ENCODE data around the gene WDR3.

The WDR3 gene

DNA sequence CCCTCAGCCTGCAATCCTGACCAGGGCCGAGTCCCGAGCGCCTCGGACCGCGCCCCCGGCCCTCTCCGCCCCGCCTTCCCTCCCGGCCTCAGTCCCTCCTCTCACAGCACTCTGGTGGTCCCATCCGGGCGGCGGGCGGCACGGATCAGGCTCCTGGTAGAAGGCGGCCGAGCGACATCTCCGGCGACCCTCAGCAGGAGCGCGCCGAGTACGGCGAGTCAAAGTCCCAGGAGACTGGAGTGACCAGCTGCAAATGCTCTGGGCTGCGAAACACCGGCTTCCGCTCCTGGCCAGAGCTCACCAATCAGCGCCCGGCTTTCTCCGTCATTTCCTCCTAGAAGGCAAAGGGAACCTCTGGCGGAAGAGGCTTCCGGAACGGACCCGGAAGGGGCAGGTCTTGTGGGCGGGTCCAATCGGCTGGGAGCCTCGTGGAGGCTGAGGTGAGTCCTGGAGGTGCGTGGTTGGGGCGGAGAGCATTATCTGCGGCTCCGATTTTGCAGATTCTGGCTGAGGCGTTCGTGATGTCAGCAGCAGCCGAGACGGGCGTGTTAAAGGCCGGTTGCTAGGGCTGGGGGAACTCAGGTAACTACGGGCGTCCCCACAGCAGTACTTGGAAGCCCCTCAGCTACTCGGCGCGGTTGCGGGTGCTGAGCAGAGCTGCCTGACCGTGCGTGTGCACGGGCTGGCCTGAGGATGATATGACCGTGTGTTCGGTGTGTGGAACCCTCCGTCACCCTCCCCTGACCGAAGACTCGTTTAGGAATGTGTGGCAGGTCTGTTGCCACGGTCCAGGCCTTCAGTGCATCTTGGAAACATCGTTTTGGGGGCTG is at the start of gene WDR3, which contains the start of gene GDAP2:
TSS of gene WDR3 (plus strand) at position 397 of the 830 bp plus-strand sequence. CDS start 3,581 bp downstream, outside the sequence.
TSS of gene GDAP2 (minus strand) at position 279 of the 830 bp plus-strand sequence. CDS start 9,264 bp downstream, outside the sequence.
- H3K27ac ChIP-seq, result peak within 1 kb of the TSS; percentile 75
- TF ChIP-seq, protein P1, sequence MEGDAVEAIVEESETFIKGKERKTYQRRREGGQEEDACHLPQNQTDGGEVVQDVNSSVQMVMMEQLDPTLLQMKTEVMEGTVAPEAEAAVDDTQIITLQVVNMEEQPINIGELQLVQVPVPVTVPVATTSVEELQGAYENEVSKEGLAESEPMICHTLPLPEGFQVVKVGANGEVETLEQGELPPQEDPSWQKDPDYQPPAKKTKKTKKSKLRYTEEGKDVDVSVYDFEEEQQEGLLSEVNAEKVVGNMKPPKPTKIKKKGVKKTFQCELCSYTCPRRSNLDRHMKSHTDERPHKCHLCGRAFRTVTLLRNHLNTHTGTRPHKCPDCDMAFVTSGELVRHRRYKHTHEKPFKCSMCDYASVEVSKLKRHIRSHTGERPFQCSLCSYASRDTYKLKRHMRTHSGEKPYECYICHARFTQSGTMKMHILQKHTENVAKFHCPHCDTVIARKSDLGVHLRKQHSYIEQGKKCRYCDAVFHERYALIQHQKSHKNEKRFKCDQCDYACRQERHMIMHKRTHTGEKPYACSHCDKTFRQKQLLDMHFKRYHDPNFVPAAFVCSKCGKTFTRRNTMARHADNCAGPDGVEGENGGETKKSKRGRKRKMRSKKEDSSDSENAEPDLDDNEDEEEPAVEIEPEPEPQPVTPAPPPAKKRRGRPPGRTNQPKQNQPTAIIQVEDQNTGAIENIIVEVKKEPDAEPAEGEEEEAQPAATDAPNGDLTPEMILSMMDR (conservative IDR thresholded peaks at IDR 0.05), result no peak

DNA sequence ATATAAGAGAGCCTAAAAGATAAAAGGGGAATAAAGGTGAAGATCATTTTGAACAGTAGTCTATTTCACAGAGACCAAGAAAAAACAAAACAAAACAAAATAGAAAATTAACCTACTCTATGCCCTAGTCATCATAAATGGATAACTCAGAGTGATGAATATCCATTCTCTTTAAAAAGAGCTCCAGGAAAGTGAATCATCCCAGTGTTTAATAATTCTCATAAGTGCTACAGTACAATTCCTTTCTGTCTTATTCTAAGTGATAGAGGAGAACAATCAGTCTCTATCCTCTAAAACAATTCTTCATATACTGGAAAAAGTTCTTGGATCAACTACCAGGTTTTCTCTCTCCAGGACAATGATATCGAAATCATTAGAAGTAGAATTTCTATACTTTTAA is 45.9 kb upstream of the WDR3 start:
- TF ChIP-seq, protein P1 (conservative IDR thresholded peaks at IDR 0.05), result no peak
- no peak overlapping the region for H3K27ac ChIP-seq

- no peak overlapping the region for H3K27ac ChIP-seq
- TF ChIP-seq, protein P1 (conservative IDR thresholded peaks at IDR 0.05), result no peak
Measured at GRCh38 chr1:117886101-117886795, 43.3 kb upstream of the WDR3 start.

- H3K27ac ChIP-seq, result no peak overlapping the region
- TF ChIP-seq, protein P1 (conservative IDR thresholded peaks at IDR 0.05), result no peak
Measured at GRCh38 chr1:117890452-117890851, 39.1 kb upstream of the WDR3 start.

DNA sequence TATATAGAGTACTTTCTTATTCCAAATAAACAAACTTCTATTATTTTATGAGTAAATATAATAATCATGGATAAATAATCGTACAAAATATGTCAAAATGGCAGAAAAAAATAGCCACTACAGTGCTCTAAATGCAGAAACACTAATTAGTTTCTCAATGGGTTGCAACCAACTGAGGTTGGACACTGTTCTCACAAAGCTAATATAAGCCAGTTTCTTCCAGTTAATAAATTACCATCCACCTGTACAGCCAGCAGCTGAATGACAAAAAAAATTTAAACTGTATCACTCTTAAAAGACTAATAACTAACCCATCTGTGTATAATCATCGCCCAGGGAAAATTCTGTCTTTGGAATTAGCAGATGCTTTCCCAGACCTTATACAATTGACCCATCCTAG is 37.0 kb upstream of the WDR3 start:
- H3K27ac ChIP-seq, result no peak overlapping the region
- TF ChIP-seq, protein P1 (conservative IDR thresholded peaks at IDR 0.05), result no peak

DNA sequence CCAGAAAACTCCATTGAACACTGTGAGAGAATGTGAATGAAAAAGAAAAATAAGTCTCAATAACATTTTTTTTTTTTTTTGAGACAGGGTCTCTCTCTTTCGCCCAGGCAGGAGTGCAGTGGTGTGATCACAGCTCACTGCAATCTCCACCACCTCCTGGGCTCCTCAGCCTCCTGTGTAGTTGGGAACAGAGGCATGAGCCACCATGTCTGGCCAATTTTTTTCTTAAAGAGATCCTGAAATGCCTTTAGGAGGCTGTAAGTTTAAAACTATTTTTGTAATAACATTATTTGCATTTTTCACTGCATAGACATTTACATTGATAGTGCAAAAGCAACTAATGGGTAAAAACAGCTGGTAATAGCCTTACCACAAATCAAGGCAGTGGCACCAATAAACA is 35.5 kb upstream of the WDR3 start:
- TF ChIP-seq, protein P1 (conservative IDR thresholded peaks at IDR 0.05), result no peak
- no peak overlapping the region for H3K27ac ChIP-seq

DNA sequence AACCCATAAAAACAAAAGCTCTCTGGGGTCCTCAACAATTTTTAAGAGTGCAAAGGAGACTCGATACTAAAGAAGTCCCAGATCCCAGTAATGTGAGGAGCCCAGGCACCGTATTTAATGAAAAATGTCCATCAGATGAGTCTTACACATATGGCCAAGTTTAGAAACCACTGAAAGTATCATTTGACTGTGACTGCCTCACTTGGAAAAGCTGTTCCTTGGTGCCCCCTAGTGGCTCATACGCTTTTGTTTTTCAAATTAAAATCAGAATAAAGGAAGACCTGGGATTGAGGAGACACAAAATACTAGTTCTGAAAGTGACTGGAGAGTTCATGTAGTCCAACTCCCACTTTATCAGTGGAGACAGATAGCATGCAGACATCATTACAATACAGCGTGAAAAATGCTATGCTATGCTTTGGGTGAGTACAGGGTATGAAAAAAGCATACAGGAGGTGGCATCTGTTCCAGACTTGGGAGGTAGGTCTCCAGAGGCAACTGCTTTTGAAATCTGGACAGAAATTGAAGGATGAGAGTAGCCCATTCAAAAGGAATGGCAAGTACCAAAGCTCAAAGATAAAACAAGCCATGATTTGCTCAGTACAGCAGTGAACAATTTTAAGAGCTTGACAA is 33.9 kb upstream of the WDR3 start:
- no peak overlapping the region for H3K27ac ChIP-seq
- TF ChIP-seq, protein P1 (conservative IDR thresholded peaks at IDR 0.05), result peak; percentile 81

Data from VCaP (cell line).